ENCODE results near the gene TCF3. TPM values are rescaled to one million over a fixed set of nuclear protein-coding genes. Genes with fewer than 3 reads are reported as not detected.

The TCF3 gene
- total and polyA plus RNA-seq, 10 of the 15 experiments (the other 5 are each of a cell fraction or from before 2014, with no cell fraction given) = 6.7 to 282 (median 70.7) TPM

DNA sequence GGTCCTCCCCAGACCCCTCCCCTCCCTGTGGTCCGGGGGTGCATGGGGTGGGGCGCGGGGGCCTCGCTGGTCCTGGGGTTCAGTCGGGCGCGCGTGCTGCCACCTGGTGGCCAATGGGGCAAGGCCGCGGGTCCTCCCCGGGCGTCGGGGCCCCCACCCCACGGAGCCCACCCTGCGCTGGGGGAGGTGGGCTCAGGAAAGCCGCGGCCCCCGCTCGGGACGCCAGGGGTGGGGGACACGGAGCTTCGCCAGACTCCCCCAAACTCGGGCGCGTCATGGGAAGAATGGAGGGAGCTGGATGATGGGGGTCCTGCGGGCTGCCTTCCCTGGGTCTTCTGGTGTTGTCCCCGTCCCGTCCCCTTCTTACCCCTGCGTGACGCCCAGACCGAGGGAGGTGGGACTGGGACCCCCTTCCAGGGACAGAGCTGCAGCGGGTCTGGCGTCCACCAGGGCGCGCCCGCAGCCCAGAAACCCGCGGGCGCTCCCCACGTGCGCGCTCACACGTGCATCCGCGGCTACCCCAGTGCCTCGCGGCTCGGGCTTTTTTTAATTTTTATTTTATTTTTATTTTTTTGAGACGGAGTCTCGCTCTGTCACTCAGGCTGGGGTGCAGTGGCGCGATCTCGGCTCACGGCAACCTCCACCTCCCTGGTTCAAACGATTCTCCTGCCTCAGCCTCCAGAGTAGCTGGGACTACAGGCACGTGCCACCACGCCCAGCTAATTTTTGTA lies 19.8 kb upstream of the TCF3 start (continued):
- TF ChIP-seq SIN3A (IDR thresholded peaks at IDR 0.05; ENCODE audit: low read depth, low read length) (no peak), WRNIP1 (IDR thresholded peaks at IDR 0.05; ENCODE audit: borderline replicate concordance, low read depth, low read length) (no peak), TCF7 (IDR thresholded peaks at IDR 0.05; ENCODE audit: borderline replicate concordance) (no peak), JUNB (IDR thresholded peaks at IDR 0.05) (no peak), CREM (IDR thresholded peaks at IDR 0.05; ENCODE audit: low read depth) (no peak), CREB1 (IDR thresholded peaks at IDR 0.05; ENCODE audit: low read depth) (no peak), ATF7 (IDR thresholded peaks at IDR 0.05; ENCODE audit: low read depth) (no peak), ZNF274 (IDR thresholded peaks at IDR 0.05; ENCODE audit: insufficient read depth, insufficient read length) (no peak), LARP7 (IDR thresholded peaks at IDR 0.05) (peak; percentile 18; the same call in 1 of the 2 replicates), BHLHE40 (IDR thresholded peaks at IDR 0.05; ENCODE audit: borderline replicate concordance in 1 of 2, low read depth in 2 of 2, low read length in 1 of 2) (peak; percentile 96 to 98), STAT1 (conservative IDR thresholded peaks at IDR 0.05) (no peak), EP300 (IDR thresholded peaks at IDR 0.05; ENCODE audit: borderline replicate concordance in 1 of 2, control insufficient read depth in 1 of 2, low read depth in 2 of 2, low read length in 2 of 2) (no peak), NR2C1 (IDR thresholded peaks at IDR 0.05) (no peak), CEBPB (IDR thresholded peaks at IDR 0.05; ENCODE audit: borderline replicate concordance in 1 of 2, low read depth in 2 of 2, low read length in 2 of 2) (no peak), E4F1 (IDR thresholded peaks at IDR 0.05; ENCODE audit: borderline replicate concordance, partially characterized antibody) (no peak), E2F4 (IDR thresholded peaks at IDR 0.05; ENCODE audit: low read depth, low read length) (no peak)
- TF ChIP-seq, protein P1, sequence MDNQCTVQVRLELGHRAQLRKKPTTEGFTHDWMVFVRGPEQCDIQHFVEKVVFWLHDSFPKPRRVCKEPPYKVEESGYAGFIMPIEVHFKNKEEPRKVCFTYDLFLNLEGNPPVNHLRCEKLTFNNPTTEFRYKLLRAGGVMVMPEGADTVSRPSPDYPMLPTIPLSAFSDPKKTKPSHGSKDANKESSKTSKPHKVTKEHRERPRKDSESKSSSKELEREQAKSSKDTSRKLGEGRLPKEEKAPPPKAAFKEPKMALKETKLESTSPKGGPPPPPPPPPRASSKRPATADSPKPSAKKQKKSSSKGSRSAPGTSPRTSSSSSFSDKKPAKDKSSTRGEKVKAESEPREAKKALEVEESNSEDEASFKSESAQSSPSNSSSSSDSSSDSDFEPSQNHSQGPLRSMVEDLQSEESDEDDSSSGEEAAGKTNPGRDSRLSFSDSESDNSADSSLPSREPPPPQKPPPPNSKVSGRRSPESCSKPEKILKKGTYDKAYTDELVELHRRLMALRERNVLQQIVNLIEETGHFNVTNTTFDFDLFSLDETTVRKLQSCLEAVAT (IDR thresholded peaks at IDR 0.05) = no peak
- TF ChIP-seq, protein P2, sequence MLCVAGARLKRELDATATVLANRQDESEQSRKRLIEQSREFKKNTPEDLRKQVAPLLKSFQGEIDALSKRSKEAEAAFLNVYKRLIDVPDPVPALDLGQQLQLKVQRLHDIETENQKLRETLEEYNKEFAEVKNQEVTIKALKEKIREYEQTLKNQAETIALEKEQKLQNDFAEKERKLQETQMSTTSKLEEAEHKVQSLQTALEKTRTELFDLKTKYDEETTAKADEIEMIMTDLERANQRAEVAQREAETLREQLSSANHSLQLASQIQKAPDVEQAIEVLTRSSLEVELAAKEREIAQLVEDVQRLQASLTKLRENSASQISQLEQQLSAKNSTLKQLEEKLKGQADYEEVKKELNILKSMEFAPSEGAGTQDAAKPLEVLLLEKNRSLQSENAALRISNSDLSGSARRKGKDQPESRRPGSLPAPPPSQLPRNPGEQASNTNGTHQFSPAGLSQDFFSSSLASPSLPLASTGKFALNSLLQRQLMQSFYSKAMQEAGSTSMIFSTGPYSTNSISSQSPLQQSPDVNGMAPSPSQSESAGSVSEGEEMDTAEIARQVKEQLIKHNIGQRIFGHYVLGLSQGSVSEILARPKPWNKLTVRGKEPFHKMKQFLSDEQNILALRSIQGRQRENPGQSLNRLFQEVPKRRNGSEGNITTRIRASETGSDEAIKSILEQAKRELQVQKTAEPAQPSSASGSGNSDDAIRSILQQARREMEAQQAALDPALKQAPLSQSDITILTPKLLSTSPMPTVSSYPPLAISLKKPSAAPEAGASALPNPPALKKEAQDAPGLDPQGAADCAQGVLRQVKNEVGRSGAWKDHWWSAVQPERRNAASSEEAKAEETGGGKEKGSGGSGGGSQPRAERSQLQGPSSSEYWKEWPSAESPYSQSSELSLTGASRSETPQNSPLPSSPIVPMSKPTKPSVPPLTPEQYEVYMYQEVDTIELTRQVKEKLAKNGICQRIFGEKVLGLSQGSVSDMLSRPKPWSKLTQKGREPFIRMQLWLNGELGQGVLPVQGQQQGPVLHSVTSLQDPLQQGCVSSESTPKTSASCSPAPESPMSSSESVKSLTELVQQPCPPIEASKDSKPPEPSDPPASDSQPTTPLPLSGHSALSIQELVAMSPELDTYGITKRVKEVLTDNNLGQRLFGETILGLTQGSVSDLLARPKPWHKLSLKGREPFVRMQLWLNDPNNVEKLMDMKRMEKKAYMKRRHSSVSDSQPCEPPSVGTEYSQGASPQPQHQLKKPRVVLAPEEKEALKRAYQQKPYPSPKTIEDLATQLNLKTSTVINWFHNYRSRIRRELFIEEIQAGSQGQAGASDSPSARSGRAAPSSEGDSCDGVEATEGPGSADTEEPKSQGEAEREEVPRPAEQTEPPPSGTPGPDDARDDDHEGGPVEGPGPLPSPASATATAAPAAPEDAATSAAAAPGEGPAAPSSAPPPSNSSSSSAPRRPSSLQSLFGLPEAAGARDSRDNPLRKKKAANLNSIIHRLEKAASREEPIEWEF (IDR thresholded peaks at IDR 0.05; ENCODE audit: insufficient replicate concordance, low read depth, low read length) = no peak
- TF ChIP-seq, protein P3, sequence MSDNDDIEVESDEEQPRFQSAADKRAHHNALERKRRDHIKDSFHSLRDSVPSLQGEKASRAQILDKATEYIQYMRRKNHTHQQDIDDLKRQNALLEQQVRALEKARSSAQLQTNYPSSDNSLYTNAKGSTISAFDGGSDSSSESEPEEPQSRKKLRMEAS (IDR thresholded peaks at IDR 0.05; ENCODE audit: low read depth, low read length) = peak; percentile 89; the same call in 1 of the 2 replicates

Data from GM12878 (cell line).